ENCODE data around the gene C19orf44. TPM values are rescaled to one million over a fixed set of nuclear protein-coding genes. Genes with fewer than 3 reads are reported as not detected.

Gene C19orf44
- total and polyA plus RNA-seq, 9 donors, result 6.3 to 12.2 (median 9.4) TPM

DNA sequence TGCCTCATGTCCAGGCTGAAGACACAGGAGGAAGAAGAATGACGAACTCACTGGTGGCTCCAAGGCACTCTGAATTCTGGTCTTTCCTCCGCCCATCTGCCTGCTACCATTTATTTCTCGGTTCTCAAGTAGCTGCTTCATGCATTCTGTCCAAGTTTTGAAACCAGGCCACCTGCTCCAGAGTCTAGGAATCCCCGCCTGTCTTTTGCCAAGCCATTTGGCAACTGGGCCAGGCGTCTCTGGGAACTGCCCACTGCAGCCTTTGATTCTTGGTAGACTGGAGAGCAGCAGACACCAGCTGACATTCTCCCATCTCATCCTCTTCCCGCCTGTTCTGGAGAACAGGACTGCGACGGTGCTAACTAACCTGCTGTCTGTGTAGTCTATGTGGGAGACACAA is 65.2 kb downstream of the C19orf44 start:
- no peaks in the 10 kb centered on the region for H3K36me3 ChIP-seq
- DNase-seq, result no peak
- WGBS, 3 donors, result 74 to 78% (median 78%) methylated on average over 8 of the region's 8 CpGs

GRCh38 chr19:16562608-16563025 is 66.4 kb downstream of the C19orf44 start:
- no peak overlapping the region for H3K4me3 ChIP-seq
- no peaks in the 10 kb centered on the region for H3K36me3 ChIP-seq
- H3K27ac ChIP-seq, result no peak overlapping the region
- 82 to 92% (median 82%) methylated on average over 6 of the region's 6 CpGs for WGBS, 3 donors
- intact Hi-C loops (cut with DNase I), result no loop called here
- no peaks in the 10 kb centered on the region for H3K27me3 ChIP-seq
- TF ChIP-seq EP300 (IDR thresholded peaks at IDR 0.05), result no peak
- no peak for TF ChIP-seq POLR2A (IDR thresholded peaks at IDR 0.05)
- no peaks in the 10 kb centered on the region for H3K4me1 ChIP-seq (ENCODE audit: insufficient read depth)
- H3K9me3 ChIP-seq, result no peaks in the 10 kb centered on the region
- no peak for DNase-seq

More for the DNA sequence above, 65.2 kb downstream of the C19orf44 start:
- Histone ChIP-seq H3K4me1 (ENCODE audit: insufficient read depth) (no peaks in the 10 kb centered on the region), H3K27me3 (no peaks in the 10 kb centered on the region), H3K4me3 (no peak overlapping the region), H3K9me3 (no peaks in the 10 kb centered on the region), H3K27ac (no peak overlapping the region)
- intact Hi-C loops (cut with DNase I), result no loop called here
- TF ChIP-seq, protein P1, sequence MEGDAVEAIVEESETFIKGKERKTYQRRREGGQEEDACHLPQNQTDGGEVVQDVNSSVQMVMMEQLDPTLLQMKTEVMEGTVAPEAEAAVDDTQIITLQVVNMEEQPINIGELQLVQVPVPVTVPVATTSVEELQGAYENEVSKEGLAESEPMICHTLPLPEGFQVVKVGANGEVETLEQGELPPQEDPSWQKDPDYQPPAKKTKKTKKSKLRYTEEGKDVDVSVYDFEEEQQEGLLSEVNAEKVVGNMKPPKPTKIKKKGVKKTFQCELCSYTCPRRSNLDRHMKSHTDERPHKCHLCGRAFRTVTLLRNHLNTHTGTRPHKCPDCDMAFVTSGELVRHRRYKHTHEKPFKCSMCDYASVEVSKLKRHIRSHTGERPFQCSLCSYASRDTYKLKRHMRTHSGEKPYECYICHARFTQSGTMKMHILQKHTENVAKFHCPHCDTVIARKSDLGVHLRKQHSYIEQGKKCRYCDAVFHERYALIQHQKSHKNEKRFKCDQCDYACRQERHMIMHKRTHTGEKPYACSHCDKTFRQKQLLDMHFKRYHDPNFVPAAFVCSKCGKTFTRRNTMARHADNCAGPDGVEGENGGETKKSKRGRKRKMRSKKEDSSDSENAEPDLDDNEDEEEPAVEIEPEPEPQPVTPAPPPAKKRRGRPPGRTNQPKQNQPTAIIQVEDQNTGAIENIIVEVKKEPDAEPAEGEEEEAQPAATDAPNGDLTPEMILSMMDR (IDR thresholded peaks at IDR 0.05), result no peak
- TF ChIP-seq POLR2A (IDR thresholded peaks at IDR 0.05) (no peak), EP300 (IDR thresholded peaks at IDR 0.05) (no peak)

GRCh38 chr19:16564842-16565241 is 68.6 kb downstream of the C19orf44 start:
- intact Hi-C loops (cut with DNase I), result no loop called here
- H3K27me3 ChIP-seq, result no peaks in the 10 kb centered on the region
- H3K4me1 ChIP-seq (ENCODE audit: insufficient read depth), result no peaks in the 10 kb centered on the region
- H3K36me3 ChIP-seq, result no peaks in the 10 kb centered on the region
- no peak for DNase-seq
- no peak overlapping the region for H3K27ac ChIP-seq
- H3K9me3 ChIP-seq, result no peaks in the 10 kb centered on the region
- WGBS, 3 donors, result 84 to 85% (median 84%) methylated on average over 7 of the region's 7 CpGs
- H3K4me3 ChIP-seq, result no peak overlapping the region
- TF ChIP-seq EP300 (IDR thresholded peaks at IDR 0.05) (no peak), POLR2A (IDR thresholded peaks at IDR 0.05) (no peak)
- TF ChIP-seq, protein P1 (IDR thresholded peaks at IDR 0.05), result no peak

- Histone ChIP-seq H3K9me3 (no peaks in the 10 kb centered on the region), H3K4me1 (ENCODE audit: insufficient read depth) (peaks cover 2% of the 10 kb centered on the region), H3K27ac (no peak overlapping the region), H3K4me3 (no peak overlapping the region), H3K36me3 (no peaks in the 10 kb centered on the region), H3K27me3 (no peaks in the 10 kb centered on the region)
- intact Hi-C loops (cut with DNase I), result no loop called here
- TF ChIP-seq EP300 (IDR thresholded peaks at IDR 0.05) (no peak), POLR2A (IDR thresholded peaks at IDR 0.05) (no peak)
- TF ChIP-seq, protein P1 (IDR thresholded peaks at IDR 0.05), result no peak
- DNase-seq, result no peak
- WGBS, 3 donors, result 93 to 96% (median 94%) methylated on average over 10 of the region's 10 CpGs
Observed at GRCh38 chr19:16566161-16566560, 70.0 kb downstream of the C19orf44 start.

GRCh38 chr19:16566702-16567101 is 70.5 kb downstream of the C19orf44 start:
- Histone ChIP-seq H3K4me3 (no peak overlapping the region), H3K4me1 (ENCODE audit: insufficient read depth) (peaks cover 7% of the 10 kb centered on the region), H3K27ac (no peak overlapping the region), H3K9me3 (no peaks in the 10 kb centered on the region), H3K27me3 (no peaks in the 10 kb centered on the region), H3K36me3 (no peaks in the 10 kb centered on the region)
- WGBS, 3 donors, result 87 to 95% (median 91%) methylated on average over 5 of the region's 5 CpGs
- DNase-seq, result no peak
- TF ChIP-seq, protein P1 (IDR thresholded peaks at IDR 0.05), result no peak
- no peak for TF ChIP-seq EP300 (IDR thresholded peaks at IDR 0.05)
- TF ChIP-seq POLR2A (IDR thresholded peaks at IDR 0.05), result no peak
- intact Hi-C loops (cut with DNase I), result no loop called here

All from ovary (tissue), 9 donors.